NCI-H1694 (cell line): ENCODE results near the gene DAZAP2.

ENCODE experiments used
- DNase-seq: peaks from one replicate; lab custom pipeline; 2025; lab: John Stamatoyannopoulos, UW

Gene DAZAP2

GRCh38 chr12:51238510-51239334 lies at the start of gene DAZAP2:
DAZAP2 (plus strand) TSS chr12:51238826; CDS start chr12:51238908, 82 bp downstream.
- DNase-seq: peak; percentile 81

GRCh38 chr12:51189790-51190355 lies 48.8 kb upstream of the DAZAP2 start:
- DNase-seq: no peak

GRCh38 chr12:51190820-51191219 lies 47.8 kb upstream of the DAZAP2 start:
- DNase-seq: no peak

GRCh38 chr12:51191516-51192283 lies 46.9 kb upstream of the DAZAP2 start:
- DNase-seq: no peak

- no peak for DNase-seq
These were observed 46.3 kb upstream of the DAZAP2 start for GRCh38 chr12:51192284-51192671.

- DNase-seq: no peak
These were observed 42.8 kb upstream of the DAZAP2 start for GRCh38 chr12:51195841-51196240.

GRCh38 chr12:51196547-51196946 lies 42.1 kb upstream of the DAZAP2 start:
- DNase-seq: no peak

GRCh38 chr12:51197736-51198567 lies 40.7 kb upstream of the DAZAP2 start:
- DNase-seq: no peak

GRCh38 chr12:51198568-51199365 lies 39.9 kb upstream of the DAZAP2 start:
- no peak for DNase-seq

GRCh38 chr12:51199366-51199945 lies 39.2 kb upstream of the DAZAP2 start:
- DNase-seq: no peak

GRCh38 chr12:51200156-51200555 lies 38.5 kb upstream of the DAZAP2 start:
- no peak for DNase-seq

- DNase-seq: no peak
These were observed 37.8 kb upstream of the DAZAP2 start for GRCh38 chr12:51200806-51201205.

GRCh38 chr12:51202718-51203117 lies 35.9 kb upstream of the DAZAP2 start:
- DNase-seq: no peak

- no peak for DNase-seq
These were observed 33.3 kb upstream of the DAZAP2 start for GRCh38 chr12:51205350-51205749.

GRCh38 chr12:51208016-51208660 lies 30.5 kb upstream of the DAZAP2 start:
- DNase-seq: no peak

GRCh38 chr12:51209259-51209658 lies 29.4 kb upstream of the DAZAP2 start:
- no peak for DNase-seq

- DNase-seq: no peak
These were observed 27.8 kb upstream of the DAZAP2 start for GRCh38 chr12:51210690-51211395.

GRCh38 chr12:51214895-51215294 lies 23.7 kb upstream of the DAZAP2 start:
- DNase-seq: no peak

GRCh38 chr12:51216642-51217041 lies 22.0 kb upstream of the DAZAP2 start:
- no peak for DNase-seq
